Suppressor macrophage treated with lipopolysaccharide for 1 hour (primary cell): ENCODE measurements around the gene RALGDS.
A peak's percentile ranks its signal among the peaks of the same experiment; 100 is the strongest.

ENCODE experiments used
- DNase-seq, 3 donors: peaks; one replicate each; pipeline ENCODE4 v3.0.0-alpha.2; 2020 to 2022

The RALGDS gene

DNA sequence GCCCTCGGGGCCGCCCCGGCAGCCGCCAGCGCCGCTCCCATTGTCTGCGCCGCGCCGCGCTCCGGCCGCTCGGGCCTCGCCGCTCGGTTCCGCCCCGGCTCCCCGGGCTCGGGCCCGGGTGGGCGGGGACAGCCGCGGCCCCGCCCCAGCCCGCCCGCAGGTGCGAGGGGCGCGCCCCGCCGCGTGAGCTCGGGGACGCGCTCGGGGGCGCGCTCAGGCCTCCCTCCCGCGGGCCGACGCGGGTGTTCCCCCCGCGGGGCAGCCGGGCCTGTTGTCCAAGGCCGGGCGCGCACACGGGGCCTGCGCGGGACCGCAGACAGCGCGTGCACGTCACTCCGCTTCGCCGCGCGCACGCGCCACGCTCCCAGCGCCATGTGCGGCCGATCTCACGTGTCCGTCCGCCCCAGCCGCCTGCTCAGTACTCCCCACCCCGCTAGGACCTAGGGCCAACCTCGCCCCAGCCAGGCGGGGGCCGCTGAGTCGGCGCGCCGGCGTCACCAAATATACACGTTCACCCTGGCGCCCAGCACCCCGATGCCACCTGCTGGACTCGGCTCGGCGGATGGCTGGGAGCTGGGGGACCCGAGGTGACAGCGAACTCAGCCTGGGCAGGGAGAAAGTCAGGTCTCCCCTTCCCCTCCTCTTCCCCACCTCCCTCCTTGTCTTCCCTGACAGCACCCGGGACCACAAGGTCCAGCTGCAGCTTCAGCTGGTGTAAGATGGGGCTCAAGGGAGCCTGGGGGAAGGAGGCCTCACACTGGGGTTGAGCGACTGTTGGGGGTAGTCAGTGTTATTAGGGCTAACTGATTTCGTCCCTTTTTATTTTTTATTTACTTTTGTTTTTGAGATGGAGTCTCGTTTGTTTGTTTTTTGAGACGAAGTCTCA, 28.3 kb upstream of the RALGDS start:
- DNase-seq: peak; percentile 88 to 95 (median 94)

DNA sequence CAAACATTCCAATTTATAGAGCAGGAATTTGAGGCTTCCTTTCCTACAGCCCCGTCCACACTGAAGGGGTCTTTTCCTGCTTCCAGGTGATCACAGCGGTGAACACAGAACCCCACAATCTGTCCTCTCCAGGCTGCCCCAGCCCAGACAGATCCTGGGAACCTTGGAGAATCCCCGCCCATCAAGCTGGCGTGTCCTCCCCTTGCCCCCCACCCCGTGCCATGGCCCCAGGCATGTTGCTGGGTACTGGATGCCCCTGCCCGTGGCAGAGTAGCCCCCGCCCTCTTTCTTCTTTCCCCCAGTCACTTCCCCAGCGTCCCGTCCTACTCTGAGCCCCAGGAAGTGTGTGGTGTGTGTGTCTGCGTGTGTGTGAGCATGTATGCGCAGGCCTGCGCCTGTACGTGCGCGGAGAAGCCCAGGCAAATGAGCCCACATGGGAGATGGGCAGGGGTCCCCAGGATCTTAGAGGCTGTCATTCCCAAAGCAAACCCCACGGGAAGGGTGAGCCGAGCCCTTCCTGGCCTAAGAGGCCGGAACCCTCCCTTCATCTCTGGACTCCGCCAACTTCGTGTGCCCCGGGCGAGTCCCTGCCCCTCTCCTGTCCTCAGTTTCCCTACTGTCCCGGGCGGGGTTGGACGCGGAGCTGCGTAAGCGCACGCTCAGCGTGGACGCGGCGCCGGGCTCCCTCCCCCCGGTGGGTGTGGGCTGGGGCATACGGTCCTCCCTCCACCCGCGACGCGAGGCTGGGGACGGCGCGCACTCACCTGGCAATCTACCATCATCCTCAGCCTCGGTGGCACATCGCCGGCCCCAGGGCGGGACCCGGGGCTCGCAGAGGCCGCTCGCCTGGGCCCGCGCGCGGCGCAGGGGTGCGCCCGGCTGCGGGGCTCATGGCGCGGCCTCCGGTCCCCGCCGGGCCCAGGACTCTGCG, 27.4 kb upstream of the RALGDS start:
- peak; percentile 32 to 55 (median 50) for DNase-seq

DNA sequence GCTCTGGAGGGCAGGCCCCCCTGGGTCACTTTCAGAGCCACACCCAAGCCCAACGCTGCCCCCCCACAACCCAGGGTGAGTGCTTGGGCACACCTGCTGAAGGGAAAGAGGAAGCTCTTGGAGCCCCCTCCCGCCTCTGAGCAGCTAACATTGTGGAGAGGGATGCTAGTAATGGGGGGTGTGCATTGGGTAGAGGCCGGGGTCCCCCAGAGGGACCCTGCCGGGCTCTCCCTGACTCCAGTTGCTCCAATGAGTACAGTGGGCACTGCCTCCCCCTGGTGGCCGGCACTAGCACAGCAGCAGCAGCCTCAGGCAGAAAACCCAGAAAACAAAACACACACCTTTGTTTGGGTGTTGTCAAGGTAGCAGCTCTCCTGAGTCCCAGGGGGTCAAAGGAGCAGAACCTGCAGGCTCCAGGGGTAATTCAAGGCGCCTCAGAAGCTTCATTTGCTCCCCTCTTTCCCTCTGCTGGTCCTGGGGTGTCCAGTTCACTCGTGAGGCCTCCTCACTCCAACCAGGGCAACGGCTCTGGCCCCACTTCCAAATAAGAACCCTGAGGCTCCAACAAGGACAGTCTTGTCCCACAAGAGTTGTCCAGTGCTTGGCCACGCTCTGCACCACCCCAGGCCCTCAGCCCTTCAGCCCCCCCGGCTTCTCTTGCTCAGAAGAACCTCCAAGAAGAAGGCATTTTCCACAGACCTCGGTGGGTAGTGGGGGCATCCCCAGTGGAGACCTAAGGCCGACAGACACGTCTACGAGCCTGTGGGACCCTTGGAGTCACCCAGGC, 26.6 kb upstream of the RALGDS start:
- DNase-seq: peak; percentile 69 to 83 (median 72)

DNA sequence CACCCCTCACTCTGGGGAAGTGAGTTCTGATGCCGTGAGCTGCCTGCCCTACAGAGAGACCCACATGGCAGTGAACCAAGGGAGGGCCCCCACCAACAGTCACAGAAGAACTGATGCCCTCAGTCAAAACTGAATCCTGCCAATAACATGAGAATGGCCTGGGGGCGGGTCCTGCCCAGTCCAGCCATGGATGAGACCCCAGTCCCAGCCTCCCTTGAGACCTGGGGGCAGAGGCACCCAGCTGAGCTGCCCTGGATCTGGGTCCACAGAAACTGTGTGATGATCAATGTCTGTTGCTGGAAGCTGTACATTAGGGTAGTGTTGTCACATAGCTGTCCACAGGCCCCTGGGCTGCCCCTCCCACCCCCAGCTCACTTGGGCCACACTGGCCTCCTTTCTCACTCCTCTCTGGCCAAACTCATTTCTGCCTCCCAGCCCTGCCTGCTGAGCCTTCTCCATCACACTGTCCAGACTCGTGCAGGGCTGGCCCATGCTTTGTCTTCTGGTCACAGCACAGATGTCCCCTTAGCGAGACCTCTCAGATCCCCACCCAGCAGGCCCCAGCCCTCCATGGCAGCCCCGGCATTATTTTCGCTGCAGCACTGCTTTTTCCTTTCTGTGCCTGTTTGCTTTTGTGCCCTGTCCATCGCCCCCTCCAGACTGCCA, 25.8 kb upstream of the RALGDS start:
- DNase-seq: no peak

DNA sequence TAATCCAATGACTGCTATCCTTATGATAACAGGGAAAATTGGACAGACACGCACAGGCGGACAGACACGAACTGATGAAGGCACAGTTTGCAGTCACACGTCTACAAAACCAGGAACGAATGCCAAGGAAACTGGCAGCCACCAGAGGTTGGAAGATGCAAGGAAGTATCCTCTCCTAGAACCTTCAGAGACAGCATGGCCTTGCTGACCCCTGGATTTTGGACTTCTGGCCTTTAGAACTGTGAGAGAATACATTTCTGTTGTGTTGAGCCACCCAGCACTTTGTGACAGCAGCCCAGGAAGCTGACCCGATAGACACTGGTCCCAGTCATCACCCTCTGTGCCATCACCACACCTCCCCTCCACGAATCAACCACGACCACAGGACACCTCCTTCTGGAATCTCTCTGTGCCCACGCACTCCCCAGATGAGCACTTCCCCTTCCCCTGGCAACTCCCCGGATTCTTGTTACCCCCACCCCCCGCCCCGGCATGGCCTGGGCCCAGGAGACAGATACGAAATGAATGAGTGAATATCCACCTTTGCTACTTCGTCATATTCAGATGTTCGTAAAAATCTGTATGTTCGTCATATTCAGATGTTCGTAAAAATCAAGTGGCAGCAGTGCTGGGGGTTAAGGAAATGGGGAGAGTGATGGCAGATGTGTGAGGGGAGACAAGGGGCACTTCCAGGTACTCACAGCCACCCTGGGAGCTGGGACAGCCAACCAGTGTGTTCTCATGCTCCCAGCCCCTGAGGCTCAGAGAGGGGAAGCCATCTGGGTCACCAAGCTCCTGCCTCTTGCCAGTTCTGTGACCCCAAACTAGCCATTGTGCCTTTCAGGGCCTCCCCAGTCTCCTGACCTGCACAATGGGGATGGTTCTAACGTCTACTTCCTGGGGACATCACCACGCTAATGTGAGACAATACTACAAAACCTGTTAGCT, 24.1 kb upstream of the RALGDS start:
- peak; percentile 41 to 60 (median 48) for DNase-seq

DNA sequence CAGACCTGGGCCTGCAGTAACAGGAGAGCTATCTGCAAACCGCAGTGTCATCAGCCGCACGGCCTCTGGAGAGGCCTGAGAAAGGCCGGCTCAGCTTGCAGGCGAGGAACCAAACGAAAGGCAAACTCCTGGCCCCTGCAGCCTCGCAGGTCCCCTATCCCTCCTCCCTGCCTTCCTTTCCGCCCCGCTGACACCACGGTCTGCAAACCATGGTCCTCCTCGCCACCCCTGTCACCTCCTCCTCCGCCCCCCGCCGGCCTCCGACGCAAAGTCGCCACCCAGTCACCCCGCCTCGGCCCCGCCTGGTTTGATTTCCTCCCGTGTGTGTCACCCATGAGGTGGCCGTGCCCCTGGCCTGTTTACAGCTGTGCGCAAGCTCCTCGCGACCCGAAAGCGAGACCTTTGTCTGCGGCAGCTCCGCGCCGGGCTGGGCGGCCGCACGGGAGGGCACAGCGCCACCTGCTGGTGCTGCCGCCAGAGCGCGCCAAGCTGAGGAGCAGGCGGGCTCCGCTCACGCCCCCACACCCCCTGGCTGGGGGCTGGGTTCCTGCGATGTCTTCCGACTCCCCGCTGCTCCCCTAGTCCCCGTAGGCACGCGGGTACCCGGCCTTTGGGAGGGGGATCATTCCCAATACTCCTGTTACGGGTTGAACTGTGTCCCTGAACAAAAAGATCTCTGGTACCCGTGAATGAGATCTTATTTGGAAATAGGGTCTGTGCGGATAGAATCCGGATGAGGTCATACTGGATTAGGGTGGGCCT, 23.3 kb upstream of the RALGDS start:
- DNase-seq: peak; percentile 81 to 90 (median 87)

DNA sequence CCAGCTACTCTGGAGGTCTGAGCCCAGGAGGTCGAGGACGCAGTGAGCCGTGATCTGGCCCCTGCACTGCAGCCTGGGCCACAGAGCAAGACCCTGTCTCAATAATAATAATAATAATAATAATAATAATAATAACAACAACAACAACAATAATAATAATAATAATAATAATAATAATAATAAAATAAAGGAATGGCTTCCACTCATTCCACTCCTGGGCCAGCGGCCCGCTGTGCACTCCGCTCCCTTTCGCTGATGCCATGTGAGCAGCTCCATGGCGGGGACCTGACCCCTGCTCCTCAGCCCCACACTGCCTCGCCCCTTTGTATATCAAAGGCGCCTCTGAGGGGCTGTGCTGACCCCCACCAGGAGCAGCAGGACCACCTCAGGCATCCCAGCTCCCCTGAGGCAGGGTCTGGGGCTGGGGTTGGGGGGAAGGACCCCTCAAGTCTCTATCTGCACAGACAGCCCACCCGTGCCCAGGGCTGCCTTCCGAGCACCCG, 22.6 kb upstream of the RALGDS start:
- no peak for DNase-seq

DNA sequence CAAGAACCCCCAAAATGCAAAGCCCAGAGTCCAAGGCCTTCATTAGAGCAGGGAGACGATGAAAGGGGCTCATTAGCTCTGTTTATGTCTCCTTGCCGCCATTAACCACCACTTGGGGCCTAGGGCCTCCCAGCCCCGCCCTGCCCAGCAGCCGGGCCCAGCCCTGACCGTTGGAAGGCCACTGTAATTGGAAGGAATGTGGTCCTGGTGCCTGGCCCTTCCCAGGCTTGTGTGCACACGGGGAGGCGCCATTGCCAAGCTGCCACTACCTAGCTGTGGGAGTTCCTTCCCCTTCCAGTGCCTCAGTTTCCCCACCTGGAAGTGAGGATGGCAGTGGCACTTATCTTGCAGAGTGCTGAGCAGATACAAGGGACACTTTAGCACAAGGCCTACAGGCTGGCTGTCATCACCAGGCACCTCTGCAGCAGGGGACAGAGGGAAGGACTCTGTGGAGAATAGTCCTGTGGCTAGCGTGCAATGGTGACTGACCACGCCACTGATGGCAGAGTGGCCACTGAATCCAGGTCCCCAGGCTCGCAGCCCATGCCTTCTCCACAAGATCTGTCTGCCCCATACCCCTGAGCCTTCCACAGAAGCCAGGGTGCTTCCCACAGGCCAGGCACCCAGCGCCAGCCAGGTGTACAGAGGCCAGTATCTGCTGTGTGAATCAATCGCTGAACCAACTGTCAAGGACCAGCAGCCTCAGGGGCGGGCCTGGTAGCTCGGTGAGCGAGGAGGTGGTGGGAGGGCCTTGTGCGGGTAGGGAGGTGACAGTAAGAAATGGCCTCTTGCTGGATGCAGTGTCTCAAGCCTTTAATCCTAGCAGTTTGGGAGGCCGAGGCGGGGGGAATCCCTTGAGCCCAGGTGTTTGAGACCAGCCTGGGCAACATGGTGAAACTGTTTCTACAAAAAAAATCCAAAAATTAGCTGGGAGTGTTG, 21.9 kb upstream of the RALGDS start:
- no peak for DNase-seq

DNA sequence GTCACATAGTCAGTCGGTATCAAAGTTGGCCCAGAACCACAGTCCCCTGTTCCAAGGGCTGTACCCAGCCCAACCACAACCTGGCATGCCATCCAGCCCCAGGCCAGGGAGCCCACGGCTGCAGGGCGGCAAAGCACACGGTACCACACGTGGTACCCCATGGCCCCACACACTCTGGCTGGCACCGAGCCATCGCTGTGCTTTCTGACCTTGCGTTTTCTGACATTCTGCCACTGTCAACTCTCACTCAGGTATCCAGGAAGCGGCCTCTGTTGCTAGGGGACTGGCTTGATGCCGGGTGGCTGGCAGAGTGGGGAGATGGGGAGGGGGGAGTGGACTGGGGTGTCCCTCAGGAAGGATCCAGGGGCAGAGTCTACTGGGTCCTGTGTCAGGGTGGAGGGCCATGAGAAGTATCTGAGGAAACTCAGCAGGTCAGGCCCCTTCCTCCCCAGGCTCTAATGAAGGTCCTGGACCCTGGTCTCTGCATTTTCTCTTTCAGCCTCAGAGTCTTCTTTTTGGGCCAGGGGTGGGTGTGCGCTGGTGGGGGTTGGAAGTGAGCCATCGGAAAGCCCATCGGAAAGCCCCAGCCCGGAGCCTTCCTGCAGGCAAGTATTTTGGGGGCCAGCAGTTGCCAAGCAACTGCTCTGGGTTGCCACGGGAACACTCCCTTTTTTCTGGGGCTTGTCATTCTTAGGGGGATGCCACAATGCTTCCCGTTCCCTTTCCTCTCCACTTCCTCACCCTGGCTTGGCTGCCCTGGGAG, 21.0 kb upstream of the RALGDS start:
- peak; percentile 71 to 81 (median 80) for DNase-seq

DNA sequence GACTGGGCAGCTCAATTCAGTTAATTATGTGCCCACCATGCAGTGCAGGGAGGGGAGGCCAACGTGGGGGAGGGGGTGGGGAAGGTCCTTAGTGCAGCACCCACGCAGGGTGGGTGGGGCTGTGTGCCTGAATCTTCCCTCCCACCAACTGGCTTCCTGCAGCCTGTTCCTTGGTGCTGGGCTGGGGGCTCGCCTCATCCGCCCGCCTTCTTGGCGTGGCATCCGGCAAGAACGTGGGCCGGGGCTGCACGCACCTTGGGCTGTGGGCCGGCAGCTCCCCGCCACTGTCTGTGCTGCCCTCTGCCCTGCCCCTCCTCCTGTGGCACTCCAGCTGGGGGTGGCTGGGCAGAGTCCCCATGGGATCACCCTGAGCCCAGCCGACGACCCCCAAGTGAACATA, 19.6 kb upstream of the RALGDS start:
- DNase-seq: no peak

DNA sequence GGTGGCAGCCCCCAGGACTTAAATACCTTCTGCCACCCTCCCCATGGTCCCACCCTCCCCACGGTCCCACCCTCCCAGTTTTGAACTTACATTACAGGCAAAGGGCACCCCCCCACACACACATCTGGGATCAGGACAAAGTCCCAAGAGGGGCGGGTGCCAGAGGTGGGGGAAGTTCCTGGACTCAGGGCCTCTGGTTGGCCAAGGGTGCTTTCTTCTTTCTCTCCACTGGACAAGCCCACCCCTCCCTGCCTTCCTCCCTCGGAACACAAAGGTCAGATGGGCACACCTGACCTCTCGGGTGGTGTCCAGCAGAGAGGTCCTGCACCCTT, 19.1 kb upstream of the RALGDS start:
- DNase-seq: peak in 1 of 3 donors; percentile 51

DNA sequence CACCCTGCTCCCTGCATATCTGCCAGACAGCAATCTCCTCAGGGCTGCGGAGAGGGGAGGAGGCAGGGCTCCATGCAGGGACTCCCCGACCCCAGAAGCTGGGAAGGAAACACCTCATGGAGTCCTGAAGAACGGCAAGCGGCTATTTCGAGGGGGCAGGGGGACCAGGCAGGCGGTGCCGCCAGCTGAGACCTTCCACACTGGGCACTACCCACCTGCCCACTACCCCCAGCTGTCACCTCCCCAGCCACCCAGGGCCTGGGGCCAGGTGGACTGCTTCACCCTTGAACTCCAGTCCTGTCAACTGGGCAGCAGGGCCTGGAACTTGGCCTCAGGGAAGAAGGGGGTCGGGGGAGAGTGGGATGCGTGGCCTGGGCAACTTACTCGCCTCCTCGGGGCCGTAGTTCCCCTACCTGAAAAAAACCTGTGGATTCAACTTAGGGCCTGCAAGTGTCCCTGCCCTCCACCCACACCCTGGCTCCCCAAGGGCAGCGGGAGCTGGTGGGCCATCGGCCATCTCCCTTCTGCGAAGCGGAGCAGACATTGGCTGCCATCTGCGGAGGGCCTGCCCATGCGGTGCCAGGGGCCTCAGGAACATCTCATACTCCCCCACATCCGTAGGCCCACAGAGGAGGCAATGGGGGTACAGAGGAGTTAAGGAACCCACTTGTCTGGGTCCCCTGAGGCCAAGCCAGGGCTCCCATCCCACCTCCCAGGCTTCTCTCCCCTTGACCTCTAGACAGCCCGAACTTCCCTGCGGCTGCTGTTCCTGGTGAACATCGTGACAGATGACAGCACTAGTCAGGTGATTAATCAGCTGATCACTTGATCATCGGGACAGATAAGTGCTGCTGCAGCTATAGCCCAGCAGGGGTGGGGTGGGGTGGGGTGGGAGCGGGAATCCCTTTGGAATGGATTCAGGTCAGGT, 18.5 kb upstream of the RALGDS start:
- peak; percentile 42 to 69 (median 47) for DNase-seq

DNA sequence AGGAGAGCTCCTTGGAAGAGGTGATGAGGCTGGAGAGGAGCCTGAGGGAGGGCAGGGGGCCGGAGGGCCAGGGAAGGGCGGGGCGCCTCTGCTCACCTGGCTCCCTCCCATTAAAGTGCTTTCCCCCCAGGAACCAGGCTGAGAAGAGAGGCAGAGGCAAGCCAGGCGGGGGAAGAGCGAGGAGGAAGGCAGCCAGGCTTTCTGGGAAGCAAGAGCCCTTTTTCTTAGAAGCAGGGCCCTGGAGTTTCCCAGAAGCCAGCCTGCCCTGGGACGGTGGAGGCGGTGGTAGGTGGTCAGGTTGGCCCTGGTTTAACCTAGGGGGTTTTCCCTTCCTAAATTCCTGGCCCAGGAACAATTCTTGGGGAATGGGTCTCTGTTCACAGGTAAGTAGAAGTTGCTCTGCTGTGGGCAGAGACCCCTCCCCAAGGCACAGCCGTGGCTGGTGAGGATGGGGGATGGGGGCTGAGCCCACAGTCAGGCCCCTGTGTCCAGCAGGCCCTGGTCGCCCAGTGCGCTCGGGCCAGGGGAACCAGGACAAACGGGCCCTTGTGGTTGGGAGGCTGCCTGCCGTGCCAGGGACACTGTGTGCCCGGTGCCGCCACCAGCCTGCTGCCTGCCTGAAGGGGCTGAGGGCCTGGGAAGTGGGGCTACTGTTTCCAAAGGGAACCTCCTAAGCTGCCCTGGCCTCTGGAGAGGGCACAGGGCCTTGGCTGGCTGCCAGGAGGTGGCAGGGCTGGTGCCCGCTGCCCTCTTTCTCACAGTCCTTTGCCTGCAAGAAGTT, 16.6 kb upstream of the RALGDS start:
- DNase-seq: peak in 2 of 3 donors; percentile 44 to 47

DNA sequence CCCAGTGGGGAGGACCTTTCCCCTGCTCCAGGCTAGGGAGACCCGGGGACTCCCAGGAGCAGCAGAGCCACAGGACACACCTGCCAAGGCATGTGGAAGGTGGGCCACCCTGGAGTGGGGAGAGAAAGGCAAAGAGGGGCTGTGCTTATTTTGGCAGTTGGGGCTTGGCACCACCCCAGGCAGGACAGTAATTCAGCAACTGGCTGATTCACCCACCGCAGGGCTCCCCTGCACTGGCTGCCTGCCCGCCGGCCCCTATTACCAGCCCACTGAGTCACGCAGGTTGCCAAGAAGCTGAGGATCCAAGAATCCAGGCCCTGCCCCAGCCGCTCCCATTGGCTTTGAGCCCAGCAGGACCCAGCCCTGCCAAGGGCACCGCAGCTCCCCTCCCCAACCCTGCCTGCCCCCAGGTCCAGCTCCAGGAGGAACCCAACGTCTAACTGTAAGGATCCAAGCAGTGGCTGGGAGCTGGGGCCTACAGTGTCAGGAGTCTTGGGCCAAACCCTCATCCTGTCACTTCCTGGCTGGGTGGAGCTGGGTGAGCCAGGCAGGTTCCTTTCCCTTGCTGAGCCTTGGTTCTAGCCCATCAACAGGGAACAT, 14.2 kb upstream of the RALGDS start:
- no peak for DNase-seq

DNA sequence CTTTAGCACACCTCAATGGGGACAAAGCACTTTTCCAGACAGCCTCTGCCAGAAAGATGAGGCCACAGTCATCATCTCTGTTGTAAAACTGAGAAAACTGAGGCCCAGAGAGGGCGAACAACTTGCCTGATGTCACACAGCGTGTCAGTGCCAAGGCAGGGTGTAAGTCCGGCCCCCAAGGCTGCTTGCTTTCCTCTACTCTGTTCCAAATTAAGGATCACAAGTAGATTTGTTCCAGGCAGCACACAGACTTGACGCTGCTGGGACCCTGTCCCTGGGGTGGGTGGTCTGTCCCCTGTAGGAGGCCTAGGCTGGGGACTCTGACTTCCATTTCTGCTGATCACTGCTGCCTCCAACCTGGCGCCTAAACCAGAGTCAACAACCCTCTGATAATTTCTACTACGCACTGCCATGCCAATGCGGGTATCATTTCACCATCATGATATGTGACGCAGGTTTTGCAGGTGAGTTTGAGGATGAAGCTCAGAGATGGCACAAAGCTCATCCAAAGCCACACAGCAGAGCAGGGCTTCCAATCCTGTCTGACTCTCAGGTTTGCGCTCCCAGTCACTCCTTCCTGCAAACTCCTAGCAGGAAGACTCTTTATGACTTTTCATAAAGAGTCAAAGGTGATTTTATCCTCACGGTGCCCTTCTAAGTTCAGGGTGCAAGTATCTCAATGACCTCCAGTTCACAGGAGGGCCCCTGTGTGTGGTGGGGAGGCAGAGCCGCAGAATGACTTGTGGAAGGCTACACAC, 13.5 kb upstream of the RALGDS start:
- no peak for DNase-seq
